Activated naive CD4-positive, alpha-beta T cell treated with anti-CD3 and anti-CD28 coated beads for 36 hours (primary cell): ENCODE data around the gene TEX12. TPM values are rescaled to one million over a fixed set of nuclear protein-coding genes. Genes with fewer than 3 reads are reported as not detected.

ENCODE experiments used
- CTCF ChIA-PET: fragments of 350-600 bp; sonication (Branson Sonifier 250); formaldehyde crosslinking; loops from one replicate; lab custom pipeline; 2021; ENCODE audit warnings: antibody characterized with exemption; lab: Charles Lee
- DNase-seq: peaks from one replicate; pipeline ENCODE4 v3.0.0-alpha.2; 2020
- H3K27ac Mint-ChIP-seq: one replicate; pipeline ENCODE4 v1.8.0; 2021; ENCODE audit warnings: mild to moderate bottlenecking, mixed read lengths
- H3K27me3 Mint-ChIP-seq: one replicate; pipeline ENCODE4 v1.8.0; 2021; ENCODE audit warnings: low read depth, mixed read lengths
- H3K36me3 Mint-ChIP-seq: one replicate; pipeline ENCODE4 v1.8.0; 2021; ENCODE audit warnings: low read depth, mixed read lengths
- H3K4me1 Mint-ChIP-seq: one replicate; pipeline ENCODE4 v1.8.0; 2021; ENCODE audit warnings: low read depth, mixed read lengths
- H3K4me3 Mint-ChIP-seq: one replicate; pipeline ENCODE4 v1.8.0; 2021; ENCODE audit warnings: mild to moderate bottlenecking, moderate library complexity, mixed read lengths
- H3K9me3 Mint-ChIP-seq: one replicate; pipeline ENCODE4 v1.8.0; 2021; ENCODE audit warnings: mixed read lengths
- intact Hi-C: fragments of 100-400 bp; cut with micrococcal nuclease; formaldehyde crosslinking; loops from one replicate; pipeline ENCODE4 v1.15.1; 2023
- total RNA-seq, 2 experiments: library from RNA; stranded (reverse); gene quantifications; one replicate each; pipeline ENCODE4 v1.2.3, GENCODE V29; 2021

TEX12 gene
- total RNA-seq, 2 experiments from 2014 or later, result not detected

GRCh38 chr11:112219476-112220232, 52.5 kb downstream of the TEX12 start:
- Mint-ChIP-seq H3K9me3 (no peaks in the 10 kb centered on the region), H3K4me1 (no peaks in the 10 kb centered on the region), H3K27ac (no peak overlapping the region), H3K27me3 (no peaks in the 10 kb centered on the region), H3K4me3 (no peak overlapping the region), H3K36me3 (no peaks in the 10 kb centered on the region)
- CTCF ChIA-PET, result interaction anchor here (0.6 to 12.5 kb wide), 24 partner anchors 10 to 1064 kb away, joined by 3 to 212 read pairs (median 3); no protein-coding TSS in a partner anchor
- DNase-seq, result peak; percentile 48
- intact Hi-C loops, result loop anchor here (1.0 to 2.0 kb wide), 4 partner anchors 61 to 1313 kb away; no protein-coding TSS in a partner anchor

- CTCF ChIA-PET, result interaction anchor here (0.7 to 12.5 kb wide), 7 partner anchors 10 to 368 kb away, joined by 3 to 212 read pairs (median 4); no protein-coding TSS in a partner anchor
- Mint-ChIP-seq H3K27me3 (no peaks in the 10 kb centered on the region), H3K36me3 (no peaks in the 10 kb centered on the region), H3K4me3 (no peak overlapping the region), H3K4me1 (peaks cover 1% of the 10 kb centered on the region), H3K27ac (no peak overlapping the region), H3K9me3 (no peaks in the 10 kb centered on the region)
- intact Hi-C loops, result no loop called here
- no peak for DNase-seq
These were observed 54.2 kb downstream of the TEX12 start for GRCh38 chr11:112221274-112221835.

Other genes starting within 250 kb of the TEX12 start
- gene C11orf52, start 248.5 kb upstream of the TEX12 start, total RNA-seq, result not detected
- gene DIXDC1, start 230.0 kb upstream of the TEX12 start, total RNA-seq, result 1 to 10 TPM; 3.5 to 4.3 TPM
- 10 to 100 TPM; 34.2 to 36.8 TPM for gene DLAT, start 142.0 kb upstream of the TEX12 start, total RNA-seq
- under 1 TPM; 0.35 to 0.50 TPM for gene PIH1D2, start 93.4 kb upstream of the TEX12 start, total RNA-seq
- 10 to 100 TPM; 14.8 to 19.6 TPM for gene NKAPD1, start 93.1 kb upstream of the TEX12 start, total RNA-seq
- 10 to 100 TPM; 35.4 to 41.7 TPM for gene TIMM8B, start 80.6 kb upstream of the TEX12 start, total RNA-seq
- gene SDHD, start 80.5 kb upstream of the TEX12 start, total RNA-seq, result 100 to 1,000 TPM; 101 to 115 TPM
- gene IL18, start 3.3 kb upstream of the TEX12 start, total RNA-seq, result not detected
- under 1 TPM; 0.30 to 0.45 TPM for gene BCO2, start 8.1 kb downstream of the TEX12 start, total RNA-seq
- 10 to 100 TPM; 34.6 to 39.0 TPM for gene PTS, start 59.1 kb downstream of the TEX12 start, total RNA-seq
- not detected for gene PLET1, start 93.5 kb downstream of the TEX12 start, total RNA-seq